Measurements from ENCODE around the gene CLSTN1.

Gene CLSTN1

DNA sequence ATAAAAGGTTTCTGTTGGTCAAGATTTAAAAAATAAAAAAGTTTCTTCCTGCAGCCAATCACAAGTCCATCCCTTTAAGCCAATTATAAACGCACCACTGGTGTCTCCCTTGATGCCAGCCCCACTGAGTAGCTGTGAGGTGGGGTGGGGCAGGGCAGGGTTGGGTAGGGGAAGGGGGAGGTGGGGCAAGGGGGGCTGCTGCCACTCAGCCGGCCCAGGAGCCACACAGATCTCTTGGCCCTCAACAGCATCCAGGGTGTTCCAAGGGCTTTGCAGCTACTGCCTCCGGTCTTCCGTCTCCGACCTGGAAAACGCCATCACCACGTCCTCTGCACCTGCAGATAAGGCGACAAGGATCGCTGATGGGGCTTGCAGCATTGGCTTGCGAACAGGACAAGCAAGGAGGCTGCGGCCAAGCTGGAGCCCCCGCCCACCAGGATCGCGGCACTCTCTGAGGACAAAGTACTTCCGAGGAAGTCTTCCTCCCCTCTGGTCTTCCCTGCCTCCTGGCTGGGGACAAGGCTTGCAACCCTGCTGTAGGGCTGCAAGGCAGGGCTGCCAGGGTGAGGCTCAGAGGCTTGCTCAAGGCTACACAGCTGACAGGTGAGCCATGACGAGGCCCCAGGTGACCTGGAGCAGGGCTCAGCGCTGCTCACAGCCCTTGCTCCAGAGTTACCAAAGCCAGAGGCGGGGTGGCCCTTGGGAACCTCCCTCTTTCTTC is 26.8 kb upstream of the CLSTN1 start:
- no peak for DNase-seq (ENCODE audit: low read depth)

- DNase-seq (ENCODE audit: low read depth) = no peak
These were observed 26.1 kb upstream of the CLSTN1 start for GRCh38 chr1:9849691-9850441.

- DNase-seq (ENCODE audit: low read depth) = no peak
These were observed 24.3 kb upstream of the CLSTN1 start for GRCh38 chr1:9848022-9848421.

GRCh38 chr1:9847269-9847668 is 23.5 kb upstream of the CLSTN1 start:
- no peak for DNase-seq (ENCODE audit: low read depth)

- DNase-seq (ENCODE audit: low read depth) = no peak
These were observed 22.9 kb upstream of the CLSTN1 start for GRCh38 chr1:9846611-9847171.

GRCh38 chr1:9845914-9846313 is 22.1 kb upstream of the CLSTN1 start:
- DNase-seq (ENCODE audit: low read depth) = no peak

GRCh38 chr1:9844756-9845155 is 21.0 kb upstream of the CLSTN1 start:
- no peak for DNase-seq (ENCODE audit: low read depth)

DNA sequence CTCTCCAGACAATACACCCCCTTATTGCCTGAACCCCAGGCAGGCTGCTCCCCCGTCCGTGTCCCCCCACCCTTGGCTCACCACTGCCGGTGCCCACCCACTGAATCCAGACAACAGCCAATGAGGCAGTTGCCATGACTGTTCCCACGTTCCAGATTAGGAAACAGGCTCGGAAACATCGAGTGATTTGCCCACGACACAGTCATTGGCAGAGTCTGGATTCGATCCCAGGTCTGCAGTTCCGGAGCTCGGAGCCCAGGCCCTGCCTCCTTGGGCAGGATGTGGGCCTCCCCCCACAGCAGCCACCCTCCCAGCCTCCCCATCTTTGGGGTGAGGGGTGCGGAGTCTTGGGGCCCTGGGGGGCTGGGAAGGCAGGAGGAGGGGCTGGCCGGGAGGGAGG is 20.3 kb upstream of the CLSTN1 start:
- no peak for DNase-seq (ENCODE audit: low read depth)

GRCh38 chr1:9843576-9843945 is 19.8 kb upstream of the CLSTN1 start:
- no peak for DNase-seq (ENCODE audit: low read depth)

- no peak for DNase-seq (ENCODE audit: low read depth)
These were observed 19.2 kb upstream of the CLSTN1 start for GRCh38 chr1:9842781-9843575.

DNA sequence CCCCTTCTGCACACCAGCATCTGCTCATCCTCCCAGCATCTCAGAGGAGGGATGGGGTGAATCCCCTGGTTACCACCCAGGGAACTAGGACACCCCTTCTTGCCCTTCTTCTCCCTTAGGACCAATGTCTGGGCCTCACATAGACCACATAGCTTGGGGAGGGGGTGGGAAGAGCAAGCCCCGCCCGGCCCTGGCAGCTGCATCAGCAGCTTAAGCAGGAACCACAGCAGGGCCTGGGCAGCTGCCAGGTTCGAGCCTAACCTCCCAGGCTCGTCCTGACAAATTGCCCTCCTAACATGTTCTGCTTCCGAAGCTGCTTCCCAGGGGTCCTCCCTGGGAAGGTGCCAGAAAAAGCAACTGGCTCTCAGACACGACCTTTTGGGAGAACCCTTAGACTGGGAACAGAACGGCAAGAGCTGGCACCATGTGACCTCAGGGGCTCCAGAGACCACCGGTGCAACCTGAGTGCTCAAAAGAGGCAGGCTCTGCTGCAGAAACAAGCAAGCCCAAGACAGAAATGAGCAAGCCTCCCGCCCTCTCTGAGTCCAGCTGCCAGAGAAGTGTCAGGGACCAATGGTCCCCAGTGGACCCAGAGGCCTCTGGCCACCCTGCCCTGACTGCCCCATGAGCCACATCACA is 18.4 kb upstream of the CLSTN1 start:
- DNase-seq (ENCODE audit: low read depth) = no peak

- DNase-seq (ENCODE audit: low read depth) = no peak
These were observed 17.7 kb upstream of the CLSTN1 start for GRCh38 chr1:9841460-9841859.

GRCh38 chr1:9840176-9840575 is 16.4 kb upstream of the CLSTN1 start:
- no peak for DNase-seq (ENCODE audit: low read depth)

DNA sequence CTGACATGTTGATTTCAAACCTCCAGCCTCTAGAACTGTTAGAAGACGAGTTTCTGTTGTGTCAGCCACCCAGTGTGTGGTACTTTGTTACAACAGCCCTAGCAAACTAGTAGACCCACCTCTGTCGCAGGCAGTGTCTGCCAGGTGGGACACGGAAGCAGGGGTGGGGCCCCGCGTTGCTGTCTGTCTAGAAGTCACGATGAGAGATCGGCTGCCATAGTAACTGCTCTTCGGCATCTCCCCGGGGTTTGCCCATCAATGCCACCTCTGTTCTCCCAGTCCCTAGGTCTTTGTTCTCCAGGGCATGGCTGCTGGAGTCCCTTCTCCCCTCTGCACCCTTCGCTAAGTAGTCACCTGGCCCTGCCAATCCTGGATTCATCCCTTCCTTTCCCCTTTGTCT is 15.2 kb upstream of the CLSTN1 start:
- DNase-seq (ENCODE audit: low read depth) = no peak

DNA sequence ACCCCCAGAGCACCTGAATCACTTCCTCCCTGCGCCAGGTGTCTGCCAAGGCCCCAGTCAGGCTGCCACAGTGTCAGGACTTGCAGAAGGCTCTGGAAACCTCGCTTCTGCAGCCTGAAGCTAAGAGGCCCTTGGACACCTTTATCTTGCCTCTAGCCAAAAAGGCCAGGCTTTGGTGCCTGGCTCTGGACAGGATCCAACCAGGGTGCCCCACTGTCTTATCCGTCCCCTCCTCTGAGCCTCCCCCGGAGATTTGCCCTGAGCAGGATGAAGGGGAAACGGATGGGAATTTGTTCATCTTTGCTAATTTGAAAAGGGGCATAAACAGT is 12.8 kb upstream of the CLSTN1 start:
- no peak for DNase-seq (ENCODE audit: low read depth)

DNA sequence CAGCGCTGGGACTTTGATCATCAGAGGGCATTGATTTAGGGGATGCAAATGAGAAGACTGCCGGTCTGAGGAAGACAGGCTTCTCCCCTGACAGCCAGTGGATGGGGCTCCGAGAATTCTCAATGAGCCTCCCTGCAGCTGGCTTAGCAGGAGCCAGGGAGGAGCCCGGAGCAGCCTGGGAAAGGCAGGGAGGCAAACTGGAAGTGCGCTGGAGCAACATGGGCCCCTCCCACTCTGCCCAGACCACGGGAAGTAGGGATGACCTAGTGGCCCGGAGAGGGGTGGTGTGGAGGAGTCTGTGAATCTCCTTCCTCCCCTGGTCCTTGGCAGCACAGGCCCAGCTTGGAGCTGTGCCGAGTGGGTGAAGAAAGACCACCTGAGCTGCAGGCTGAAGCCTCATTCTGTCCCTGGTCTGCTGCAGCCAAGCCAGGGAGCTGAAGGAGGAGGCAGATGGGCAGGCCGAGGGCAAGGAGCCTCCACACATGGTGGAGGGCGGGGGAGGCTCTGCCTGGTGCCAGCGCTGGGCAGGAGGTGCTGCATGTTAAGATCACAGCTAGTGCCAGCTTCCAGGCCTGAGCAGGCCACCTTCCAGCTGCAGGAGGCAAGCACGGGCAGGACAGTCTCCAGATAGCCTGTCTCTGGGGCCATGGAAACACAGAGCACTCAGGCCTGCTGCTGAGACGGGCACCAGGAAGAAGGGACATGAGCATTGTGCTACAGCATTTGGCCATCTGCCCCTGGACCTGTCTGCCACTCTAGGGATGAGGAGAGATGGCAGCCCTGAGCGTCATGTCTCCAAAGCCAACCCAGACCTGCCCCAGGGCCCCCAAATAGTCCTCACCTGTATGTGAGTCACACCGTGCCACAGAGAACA is 12.2 kb upstream of the CLSTN1 start:
- peak; percentile 49 for DNase-seq (ENCODE audit: low read depth)

- DNase-seq (ENCODE audit: low read depth) = no peak
These were observed 11.6 kb upstream of the CLSTN1 start for GRCh38 chr1:9835404-9835757.

DNA sequence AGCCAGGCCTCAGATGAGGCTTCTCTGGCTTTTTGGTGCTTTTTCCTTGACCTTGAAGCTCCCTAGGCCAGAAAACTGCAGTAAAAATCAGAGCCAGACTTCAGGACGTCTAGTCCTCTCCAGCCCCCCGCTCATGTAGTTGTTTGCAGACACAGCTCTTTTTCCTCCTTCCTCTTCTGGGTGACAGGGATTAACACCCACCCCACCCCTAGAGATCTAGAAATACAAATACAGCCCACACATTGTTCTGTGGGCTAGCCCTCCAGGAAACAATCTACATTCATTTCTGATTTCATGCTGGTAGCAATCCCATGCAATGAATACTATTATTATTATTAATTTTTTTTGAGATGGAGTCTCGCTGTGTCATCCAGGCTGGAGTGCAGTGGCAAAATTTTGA is 9.9 kb upstream of the CLSTN1 start:
- DNase-seq (ENCODE audit: low read depth) = no peak

- no peak for DNase-seq (ENCODE audit: low read depth)
These were observed 3.9 kb upstream of the CLSTN1 start for GRCh38 chr1:9827558-9828185.

DNA sequence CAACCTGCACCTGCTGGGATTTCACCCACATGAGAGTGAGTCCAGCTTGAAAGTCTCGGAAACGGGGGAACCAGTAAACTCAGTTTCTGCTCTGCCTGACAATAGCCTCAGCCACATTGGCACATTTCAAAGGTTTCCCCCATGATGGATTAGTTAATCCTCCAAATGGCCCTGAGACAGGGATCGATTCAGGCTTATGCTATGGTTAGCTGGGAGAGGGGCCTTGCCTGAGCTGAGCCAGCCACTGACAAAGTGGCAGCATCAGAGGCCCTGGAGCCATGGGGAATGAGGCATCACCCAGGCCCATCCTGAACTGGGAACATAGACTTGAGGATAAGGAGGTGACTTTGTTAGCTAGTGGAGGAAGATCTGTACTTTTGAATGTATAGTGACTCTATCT is 2.9 kb upstream of the CLSTN1 start:
- DNase-seq (ENCODE audit: low read depth) = no peak

DNA sequence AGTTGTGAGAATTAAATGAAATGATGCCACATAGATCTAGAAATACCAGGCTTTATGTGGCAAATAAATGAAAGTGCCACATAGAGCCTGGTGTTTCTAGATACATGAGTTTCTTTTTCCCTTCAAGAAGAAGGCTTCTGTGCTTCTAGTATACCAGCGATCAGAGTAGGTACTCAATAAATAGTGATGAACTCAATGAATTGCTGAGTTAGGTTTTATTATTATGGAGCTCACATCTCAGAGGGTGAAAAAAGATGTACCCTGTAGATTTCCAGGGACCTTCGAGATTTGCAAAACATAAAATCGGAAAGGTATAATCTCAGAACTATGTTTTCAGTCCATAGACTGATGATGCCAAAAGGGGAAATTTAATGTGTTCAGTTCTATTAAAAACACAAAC is 2.3 kb upstream of the CLSTN1 start:
- DNase-seq (ENCODE audit: low read depth) = no peak
